ENCODE results near the gene OSBPL1A.

OSBPL1A gene

GRCh38 chr18:24126155-24126961 lies 271.3 kb downstream of the OSBPL1A start:
- no peak for DNase-seq (ENCODE audit: low read depth)

- no peak for DNase-seq (ENCODE audit: low read depth)
Observed at GRCh38 chr18:24121625-24122024, 276.0 kb downstream of the OSBPL1A start.

GRCh38 chr18:24120676-24121075 lies 276.9 kb downstream of the OSBPL1A start:
- no peak for DNase-seq (ENCODE audit: low read depth)

GRCh38 chr18:24118750-24119577 lies 278.7 kb downstream of the OSBPL1A start:
- DNase-seq (ENCODE audit: low read depth): peak; percentile 60

GRCh38 chr18:24115628-24116027 lies 282.0 kb downstream of the OSBPL1A start:
- DNase-seq (ENCODE audit: low read depth): no peak

GRCh38 chr18:24114924-24115549 lies 282.6 kb downstream of the OSBPL1A start:
- no peak for DNase-seq (ENCODE audit: low read depth)

- DNase-seq (ENCODE audit: low read depth): no peak
Observed at GRCh38 chr18:24112874-24113615, 284.6 kb downstream of the OSBPL1A start.

- no peak for DNase-seq (ENCODE audit: low read depth)
Observed at GRCh38 chr18:24112464-24112863, 285.2 kb downstream of the OSBPL1A start.

Data from stimulated activated CD8-positive, alpha-beta memory T cell treated with anti-CD3 and anti-CD28 coated beads, Interleukin-4, amount 100 ng/mL, for 24 hours (primary cell).